Cardiac fibroblast (primary cell): ENCODE data around the gene LZTR1.
"Not testable (repeated sequence)": the region's sequence is repeated elsewhere in the genome, so short reads cannot be mapped to it uniquely, and the experiment has no call there.

ENCODE experiments used
- DNase-seq, 2 donors: peaks; one replicate each; pipeline versions ENCODE4 v3.0.0 to v3.0.0-alpha.2; 2010; ENCODE audit warnings: low read depth in 2 of 2
- H3K4me3 ChIP-seq, 2 donors: replicated peaks in 1 of 2; 1 replicate in 1 of 2; 2 replicates in 1 of 2; pipeline ENCODE4 v1.5.1; 2011; ENCODE audit warnings: low read depth in 2 of 2, low read length in 2 of 2, mild to moderate bottlenecking in 2 of 2, moderate library complexity in 1 of 2
- TF ChIP-seq, protein P1 (sequence below): IDR thresholded peaks from one replicate; pipeline ENCODE4 v1.5.1; 2011; ENCODE audit warnings: low read depth, mild to moderate bottlenecking, low read length, inconsistent platforms

Gene LZTR1

DNA sequence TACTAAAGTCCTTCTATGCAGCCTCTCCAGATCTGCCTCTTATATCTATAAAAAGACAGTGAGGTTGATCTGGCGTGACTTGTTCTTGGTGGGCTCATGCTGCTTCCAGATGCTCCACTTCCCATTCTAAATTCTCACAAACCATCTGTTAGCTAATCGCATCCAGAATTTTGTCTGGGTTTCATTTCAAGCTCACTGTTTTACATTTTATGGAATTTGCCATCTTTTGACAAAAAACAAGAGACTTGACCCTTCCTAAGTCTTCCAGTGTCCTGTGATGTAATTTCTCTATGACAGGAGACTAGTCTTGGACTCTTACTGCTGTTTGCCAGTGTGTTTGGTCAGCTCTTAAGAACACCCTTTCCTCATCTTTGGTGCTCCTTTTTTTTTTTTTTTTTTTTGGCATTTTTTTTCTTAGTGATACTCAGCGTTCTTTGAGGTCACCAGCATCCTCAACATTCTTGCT, 41.9 kb upstream of the LZTR1 start:
- DNase-seq, result no peak
- H3K4me3 ChIP-seq, result no peak overlapping the region
- TF ChIP-seq, protein P1, sequence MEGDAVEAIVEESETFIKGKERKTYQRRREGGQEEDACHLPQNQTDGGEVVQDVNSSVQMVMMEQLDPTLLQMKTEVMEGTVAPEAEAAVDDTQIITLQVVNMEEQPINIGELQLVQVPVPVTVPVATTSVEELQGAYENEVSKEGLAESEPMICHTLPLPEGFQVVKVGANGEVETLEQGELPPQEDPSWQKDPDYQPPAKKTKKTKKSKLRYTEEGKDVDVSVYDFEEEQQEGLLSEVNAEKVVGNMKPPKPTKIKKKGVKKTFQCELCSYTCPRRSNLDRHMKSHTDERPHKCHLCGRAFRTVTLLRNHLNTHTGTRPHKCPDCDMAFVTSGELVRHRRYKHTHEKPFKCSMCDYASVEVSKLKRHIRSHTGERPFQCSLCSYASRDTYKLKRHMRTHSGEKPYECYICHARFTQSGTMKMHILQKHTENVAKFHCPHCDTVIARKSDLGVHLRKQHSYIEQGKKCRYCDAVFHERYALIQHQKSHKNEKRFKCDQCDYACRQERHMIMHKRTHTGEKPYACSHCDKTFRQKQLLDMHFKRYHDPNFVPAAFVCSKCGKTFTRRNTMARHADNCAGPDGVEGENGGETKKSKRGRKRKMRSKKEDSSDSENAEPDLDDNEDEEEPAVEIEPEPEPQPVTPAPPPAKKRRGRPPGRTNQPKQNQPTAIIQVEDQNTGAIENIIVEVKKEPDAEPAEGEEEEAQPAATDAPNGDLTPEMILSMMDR, result no peak

DNA sequence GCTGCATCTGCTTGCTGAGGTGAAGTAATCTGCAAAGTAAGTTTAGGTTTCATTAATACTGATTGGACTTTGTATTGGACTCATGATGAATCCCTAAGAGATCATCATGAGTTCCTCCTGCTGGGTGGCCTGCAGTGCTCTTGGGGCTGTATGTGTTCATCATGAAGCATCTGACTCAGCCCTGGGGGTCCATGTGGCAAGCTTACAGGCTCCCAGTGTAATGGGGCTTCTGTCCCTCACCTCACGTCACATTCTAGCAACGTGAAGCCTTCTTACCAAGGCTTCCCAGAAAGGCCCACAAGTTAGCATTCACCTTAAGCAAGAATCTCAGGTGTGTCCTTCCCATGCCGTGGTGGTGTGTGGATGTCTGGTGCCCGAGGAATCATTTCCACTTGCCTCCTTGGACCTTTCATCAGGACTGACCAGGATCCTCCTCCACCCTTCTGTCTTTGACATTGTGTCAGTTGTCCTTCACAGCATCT, 41.2 kb upstream of the LZTR1 start:
- TF ChIP-seq, protein P1, result no peak

DNA sequence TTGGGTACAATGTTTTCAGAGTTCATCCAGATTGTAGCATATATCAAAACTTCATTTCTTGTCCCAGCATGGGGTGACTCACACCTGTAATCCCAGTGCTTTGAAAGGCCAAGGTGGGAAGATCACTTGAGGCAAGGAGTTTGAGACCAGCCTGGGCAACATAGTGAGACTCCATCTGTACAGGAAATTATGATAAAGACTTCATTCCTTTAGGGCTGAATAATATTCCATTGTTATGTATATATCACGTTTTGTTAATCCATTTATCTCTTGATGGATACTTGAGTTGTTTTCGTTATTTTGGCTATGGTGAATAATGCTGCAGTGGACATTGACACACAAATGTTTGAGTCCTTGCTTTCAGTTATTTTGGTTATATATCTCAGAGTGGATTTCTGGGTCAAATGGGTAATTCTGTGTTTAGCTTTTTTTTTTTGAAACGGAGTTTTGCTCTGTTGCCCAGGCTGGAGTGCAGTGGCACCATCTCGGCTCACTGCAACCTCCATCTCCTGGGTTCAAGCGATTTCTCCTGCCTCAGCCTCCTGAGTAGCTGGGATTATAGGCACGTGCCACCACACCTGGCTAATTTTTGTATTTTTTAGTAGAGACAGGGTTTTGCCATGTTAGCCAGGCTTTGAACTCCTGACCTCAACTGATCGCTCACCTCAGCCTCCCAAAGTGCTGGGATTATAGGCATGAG, 39.7 kb upstream of the LZTR1 start:
- H3K4me3 ChIP-seq, DNase-seq: not testable (repeated sequence)

More for the DNA sequence above, 41.2 kb upstream of the LZTR1 start:
- DNase-seq, result no peak
- no peak overlapping the region for H3K4me3 ChIP-seq

DNA sequence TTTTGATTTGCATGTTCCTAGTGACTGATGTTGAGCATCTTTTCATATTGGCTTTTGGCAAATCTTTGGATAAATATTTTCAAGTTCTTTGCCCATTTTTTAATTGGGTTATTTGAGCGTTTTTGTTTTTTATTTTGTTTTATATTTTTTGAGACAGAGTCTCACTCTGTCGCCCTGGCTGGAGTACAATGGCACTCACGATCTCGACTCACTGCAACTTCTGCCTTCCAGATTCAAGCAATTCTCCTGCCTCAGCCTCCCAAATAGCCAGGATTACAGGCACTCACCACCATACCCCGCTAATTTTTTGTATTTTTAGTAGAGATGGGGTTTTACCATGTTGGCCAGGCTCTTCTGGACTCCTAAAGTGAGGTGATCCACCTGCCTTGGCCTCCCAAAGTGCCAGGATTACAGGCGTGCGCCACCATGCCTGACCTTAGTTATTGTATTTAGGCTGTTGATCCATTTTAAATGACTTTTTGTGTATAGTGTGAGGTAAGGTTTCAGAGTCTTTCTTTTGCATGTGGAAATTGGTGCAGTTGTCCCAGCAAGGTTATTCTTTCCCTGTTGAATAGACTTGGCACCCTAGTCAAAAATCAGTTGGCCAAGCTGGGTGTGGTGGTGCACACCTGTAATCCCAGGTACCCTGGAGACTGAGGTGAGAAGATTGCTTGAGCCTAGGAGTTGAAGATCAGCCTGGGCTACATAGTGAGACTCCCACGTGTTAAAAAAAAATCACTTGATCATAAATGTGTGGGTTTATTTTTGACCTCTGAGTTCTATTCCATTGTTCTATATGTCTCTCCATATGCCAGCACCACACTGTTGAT, 38.8 kb upstream of the LZTR1 start:
- no peak for DNase-seq
- TF ChIP-seq, protein P1, result no peak
- no peak overlapping the region for H3K4me3 ChIP-seq

DNA sequence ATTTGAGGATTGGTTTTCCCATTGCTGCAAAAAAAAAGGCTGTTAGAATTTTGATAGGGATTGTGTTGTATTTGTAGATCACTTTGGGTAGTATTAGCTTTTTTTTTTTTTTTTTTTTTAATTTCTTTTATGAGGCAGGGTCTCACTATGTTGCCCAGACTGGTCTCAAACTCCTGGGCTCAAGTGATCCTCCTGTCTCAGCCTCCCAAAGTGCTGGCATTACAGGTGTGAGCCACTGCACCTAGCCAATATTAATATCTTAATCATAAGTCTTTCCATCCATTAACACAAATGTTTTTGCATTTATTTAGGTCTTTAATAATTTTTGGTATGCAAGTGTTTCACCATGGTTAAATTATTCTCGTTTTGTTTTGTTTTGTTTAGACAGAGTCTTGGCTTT, 38.1 kb upstream of the LZTR1 start:
- no peak overlapping the region for H3K4me3 ChIP-seq
- DNase-seq, result no peak
- TF ChIP-seq, protein P1, result no peak

DNA sequence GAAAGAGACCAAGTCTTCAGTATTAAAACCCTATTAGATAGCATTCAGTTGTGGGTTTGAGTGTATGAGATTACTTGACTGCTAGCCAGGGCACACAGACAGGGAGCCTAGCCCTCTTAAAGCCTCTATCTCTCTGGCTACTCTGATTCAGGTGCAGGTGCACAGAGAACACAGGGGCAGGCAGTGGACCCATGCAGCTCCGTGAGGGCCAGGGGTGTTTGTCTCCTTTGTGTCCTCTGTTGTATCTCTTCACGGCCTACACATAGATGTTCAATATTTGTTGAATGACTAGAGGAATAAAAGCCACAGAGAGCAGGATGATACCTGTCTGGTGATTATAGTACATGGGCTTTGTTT, 36.5 kb upstream of the LZTR1 start:
- H3K4me3 ChIP-seq, result no peak overlapping the region
- TF ChIP-seq, protein P1, result no peak
- DNase-seq, result no peak

DNA sequence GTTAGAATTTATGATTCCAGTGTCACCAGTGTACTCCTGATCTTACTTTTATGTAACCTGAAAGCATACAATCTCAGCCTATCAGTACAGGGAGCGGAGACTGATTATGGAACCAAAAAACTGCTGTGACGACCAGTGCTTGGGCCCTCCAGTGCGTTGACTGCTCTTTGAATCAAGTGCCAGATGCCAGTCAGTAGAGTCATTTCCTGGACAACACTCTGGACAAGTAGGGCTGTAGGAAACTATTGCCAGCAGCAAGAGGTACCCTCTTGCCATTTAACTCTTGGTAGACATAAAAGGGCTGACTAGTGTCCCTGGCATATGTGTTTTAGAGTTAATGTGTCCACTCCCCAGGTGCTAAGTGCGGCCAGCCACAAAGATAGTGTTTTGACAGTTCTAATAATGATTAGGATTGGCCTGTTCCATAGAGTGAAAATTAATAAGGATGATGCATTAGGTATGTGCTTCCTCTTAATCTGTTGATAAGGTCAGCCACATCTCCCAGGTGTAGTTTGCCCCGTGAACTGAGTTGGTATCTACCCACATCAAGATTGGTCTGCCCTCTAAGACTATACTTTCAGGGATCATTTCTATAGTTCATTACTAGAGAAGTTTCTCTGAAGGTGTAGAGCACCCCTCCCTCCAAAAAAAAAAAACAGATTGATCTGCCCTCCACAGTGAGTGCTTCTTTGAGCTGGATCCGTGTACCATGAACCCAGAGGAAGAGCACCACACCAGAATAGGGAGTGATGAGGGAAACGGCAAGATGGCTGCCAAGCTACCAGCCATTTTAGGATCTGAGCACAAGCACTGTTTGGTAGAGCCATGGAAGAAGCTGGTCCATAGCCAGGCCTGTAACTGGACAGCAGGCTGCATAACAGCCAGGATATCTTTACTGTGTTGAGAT, 35.8 kb upstream of the LZTR1 start:
- DNase-seq, result peak; percentile 35 to 46
- H3K4me3 ChIP-seq, result no peak overlapping the region
- TF ChIP-seq, protein P1, result no peak
